Measurements from ENCODE around the gene BARX1.
"Not testable (repeated sequence)": the region's sequence is repeated elsewhere in the genome, so short reads cannot be mapped to it uniquely, and the experiment has no call there.

Gene BARX1

GRCh38 chr9:93940951-93941350, 14.2 kb downstream of the BARX1 start:
- no peaks in the 10 kb centered on the region for H3K36me3 ChIP-seq
- DNase-seq = no peak
- H3K4me3 ChIP-seq (ENCODE audit: low read depth, low read length) = no peak overlapping the region
- H3K27me3 ChIP-seq (ENCODE audit: insufficient read depth, low read depth, severe bottlenecking) = peaks cover 63% of the 10 kb centered on the region
- no peak overlapping the region for H3K27ac ChIP-seq
- no peak for TF ChIP-seq CTCF (IDR thresholded peaks at IDR 0.05; ENCODE audit: low read depth, low read length)
- H3K9me3 ChIP-seq (ENCODE audit: severe bottlenecking) = no peaks in the 10 kb centered on the region

- not testable (repeated sequence) for H3K9me3 ChIP-seq (ENCODE audit: severe bottlenecking); H3K4me3 ChIP-seq (ENCODE audit: low read depth, low read length); DNase-seq; H3K27ac ChIP-seq; H3K36me3 ChIP-seq
- peaks cover 50% of the 10 kb centered on the region for H3K27me3 ChIP-seq (ENCODE audit: insufficient read depth, low read depth, severe bottlenecking)
These were observed 15.6 kb downstream of the BARX1 start for GRCh38 chr9:93939589-93939988.

- no peaks in the 10 kb centered on the region for H3K36me3 ChIP-seq
- H3K27me3 ChIP-seq (ENCODE audit: insufficient read depth, low read depth, severe bottlenecking) = peaks cover 29% of the 10 kb centered on the region
- TF ChIP-seq CTCF (IDR thresholded peaks at IDR 0.05; ENCODE audit: low read depth, low read length) = no peak
- H3K4me3 ChIP-seq (ENCODE audit: low read depth, low read length) = no peak overlapping the region
- no peaks in the 10 kb centered on the region for H3K9me3 ChIP-seq (ENCODE audit: severe bottlenecking)
- no peak overlapping the region for H3K27ac ChIP-seq
- DNase-seq = no peak
These were observed 18.0 kb downstream of the BARX1 start for GRCh38 chr9:93937193-93937592.

GRCh38 chr9:93931905-93932304, 23.2 kb downstream of the BARX1 start:
- DNase-seq = no peak
- Histone ChIP-seq H3K9me3 (ENCODE audit: severe bottlenecking) (no peaks in the 10 kb centered on the region), H3K4me3 (ENCODE audit: low read depth, low read length) (no peak overlapping the region), H3K27ac (no peak overlapping the region), H3K36me3 (no peaks in the 10 kb centered on the region), H3K27me3 (ENCODE audit: insufficient read depth, low read depth, severe bottlenecking) (peaks cover 13% of the 10 kb centered on the region)
- TF ChIP-seq CTCF (IDR thresholded peaks at IDR 0.05; ENCODE audit: low read depth, low read length) = no peak

GRCh38 chr9:93930070-93930469, 25.1 kb downstream of the BARX1 start:
- no peak for TF ChIP-seq CTCF (IDR thresholded peaks at IDR 0.05; ENCODE audit: low read depth, low read length)
- Histone ChIP-seq H3K9me3 (ENCODE audit: severe bottlenecking) (no peaks in the 10 kb centered on the region), H3K27me3 (ENCODE audit: insufficient read depth, low read depth, severe bottlenecking) (peaks cover 9% of the 10 kb centered on the region), H3K4me3 (ENCODE audit: low read depth, low read length) (no peak overlapping the region), H3K36me3 (no peaks in the 10 kb centered on the region), H3K27ac (no peak overlapping the region)
- no peak for DNase-seq

GRCh38 chr9:93929231-93929630, 25.9 kb downstream of the BARX1 start:
- H3K4me3 ChIP-seq (ENCODE audit: low read depth, low read length) = no peak overlapping the region
- H3K27ac ChIP-seq = no peak overlapping the region
- no peak for TF ChIP-seq CTCF (IDR thresholded peaks at IDR 0.05; ENCODE audit: low read depth, low read length)
- no peaks in the 10 kb centered on the region for H3K9me3 ChIP-seq (ENCODE audit: severe bottlenecking)
- peaks cover 9% of the 10 kb centered on the region for H3K27me3 ChIP-seq (ENCODE audit: insufficient read depth, low read depth, severe bottlenecking)
- DNase-seq = no peak
- H3K36me3 ChIP-seq = no peaks in the 10 kb centered on the region

All from WERI-Rb-1 (cell line).